ENCODE results near the gene AOC3.

The AOC3 gene

DNA sequence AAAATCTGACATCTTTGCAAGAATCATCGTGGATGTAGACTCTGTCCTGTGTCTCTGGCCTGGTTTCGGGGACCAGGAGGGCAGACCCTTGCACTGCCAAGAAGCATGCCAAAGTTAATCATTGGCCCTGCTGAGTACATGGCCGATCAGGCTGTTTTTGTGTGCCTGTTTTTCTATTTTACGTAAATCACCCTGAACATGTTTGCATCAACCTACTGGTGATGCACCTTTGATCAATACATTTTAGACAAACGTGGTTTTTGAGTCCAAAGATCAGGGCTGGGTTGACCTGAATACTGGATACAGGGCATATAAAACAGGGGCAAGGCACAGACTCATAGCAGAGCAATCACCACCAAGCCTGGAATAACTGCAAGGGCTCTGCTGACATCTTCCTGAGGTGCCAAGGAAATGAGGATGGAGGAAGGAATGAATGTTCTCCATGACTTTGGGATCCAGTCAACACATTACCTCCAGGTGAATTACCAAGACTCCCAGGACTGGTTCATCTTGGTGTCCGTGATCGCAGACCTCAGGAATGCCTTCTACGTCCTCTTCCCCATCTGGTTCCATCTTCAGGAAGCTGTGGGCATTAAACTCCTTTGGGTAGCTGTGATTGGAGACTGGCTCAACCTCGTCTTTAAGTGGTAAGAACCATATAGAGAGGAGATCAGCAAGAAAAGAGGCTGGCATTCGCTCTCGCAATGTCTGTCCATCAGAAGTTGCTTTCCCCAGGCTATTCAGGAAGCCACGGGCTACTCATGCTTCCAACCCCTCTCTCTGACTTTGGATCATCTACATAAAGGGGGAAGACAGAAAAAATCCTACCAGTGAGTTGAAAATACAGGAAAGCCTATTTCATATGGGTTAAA lies 49.7 kb downstream of the AOC3 start, which contains the start of gene G6PC1:
Gene G6PC1, plus strand, starts transcription at position 340 of the 872 bp plus-strand sequence. Its CDS starts 78 bp downstream, at position 418.
- no peak within 1 kb of the TSS for H3K27ac ChIP-seq (ENCODE audit: poor library complexity, severe bottlenecking)
- TF ChIP-seq, protein P1, sequence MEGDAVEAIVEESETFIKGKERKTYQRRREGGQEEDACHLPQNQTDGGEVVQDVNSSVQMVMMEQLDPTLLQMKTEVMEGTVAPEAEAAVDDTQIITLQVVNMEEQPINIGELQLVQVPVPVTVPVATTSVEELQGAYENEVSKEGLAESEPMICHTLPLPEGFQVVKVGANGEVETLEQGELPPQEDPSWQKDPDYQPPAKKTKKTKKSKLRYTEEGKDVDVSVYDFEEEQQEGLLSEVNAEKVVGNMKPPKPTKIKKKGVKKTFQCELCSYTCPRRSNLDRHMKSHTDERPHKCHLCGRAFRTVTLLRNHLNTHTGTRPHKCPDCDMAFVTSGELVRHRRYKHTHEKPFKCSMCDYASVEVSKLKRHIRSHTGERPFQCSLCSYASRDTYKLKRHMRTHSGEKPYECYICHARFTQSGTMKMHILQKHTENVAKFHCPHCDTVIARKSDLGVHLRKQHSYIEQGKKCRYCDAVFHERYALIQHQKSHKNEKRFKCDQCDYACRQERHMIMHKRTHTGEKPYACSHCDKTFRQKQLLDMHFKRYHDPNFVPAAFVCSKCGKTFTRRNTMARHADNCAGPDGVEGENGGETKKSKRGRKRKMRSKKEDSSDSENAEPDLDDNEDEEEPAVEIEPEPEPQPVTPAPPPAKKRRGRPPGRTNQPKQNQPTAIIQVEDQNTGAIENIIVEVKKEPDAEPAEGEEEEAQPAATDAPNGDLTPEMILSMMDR (IDR thresholded peaks at IDR 0.05; ENCODE audit: poor library complexity, severe bottlenecking), result no peak

DNA sequence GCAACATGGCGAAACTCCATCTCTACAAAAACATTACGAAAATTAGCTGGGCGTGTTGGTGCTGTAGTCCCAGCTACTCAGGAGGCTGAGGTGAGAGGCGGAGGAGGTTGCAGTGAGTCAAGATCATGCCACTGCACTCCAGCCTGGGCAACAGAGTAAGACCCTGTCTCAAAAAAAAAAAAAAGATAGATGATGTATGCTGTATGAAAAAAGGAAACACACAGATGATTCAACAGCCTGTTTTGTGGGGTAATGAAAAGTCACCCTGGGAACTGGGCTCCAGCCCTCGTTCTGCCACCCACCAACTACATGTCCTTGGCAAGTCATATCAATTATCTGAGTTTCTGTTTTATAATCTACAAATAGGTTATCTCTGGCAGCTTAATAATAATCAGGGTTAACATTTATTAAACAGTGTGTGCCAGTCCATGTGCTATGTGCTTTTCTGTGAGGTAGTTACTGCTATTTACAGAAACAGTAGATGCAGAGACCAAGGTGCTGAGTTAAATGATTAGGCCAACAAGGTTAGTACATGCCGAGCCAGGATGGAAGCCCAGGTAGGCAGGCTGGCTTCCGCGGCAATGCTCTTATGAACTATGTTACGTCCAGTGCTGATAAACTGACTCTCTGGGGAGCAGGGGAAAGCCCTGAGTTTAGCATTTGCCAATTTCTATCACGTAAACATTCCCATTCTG lies 50.7 kb downstream of the AOC3 start:
- TF ChIP-seq, protein P1 (IDR thresholded peaks at IDR 0.05; ENCODE audit: poor library complexity, severe bottlenecking), result no peak

More for the DNA sequence above, 49.7 kb downstream of the AOC3 start, which contains the start of gene G6PC1:
- ATAC-seq (ENCODE audit: low read depth) (no peak), DNase-seq (ENCODE audit: low spot score) (no peak)
- no peaks in the 10 kb centered on the region for H3K27me3 ChIP-seq (ENCODE audit: insufficient read depth, poor library complexity, severe bottlenecking)
- H3K4me3 ChIP-seq (ENCODE audit: severe bottlenecking), result no peak within 1 kb of the TSS
- H3K9me3 ChIP-seq (ENCODE audit: severe bottlenecking), result no peaks in the 10 kb centered on the region
- no peaks in the 10 kb centered on the region for H3K36me3 ChIP-seq (ENCODE audit: low read depth)
- no peaks in the 10 kb centered on the region for H3K4me1 ChIP-seq (ENCODE audit: insufficient read depth, poor library complexity, severe bottlenecking)

DNA sequence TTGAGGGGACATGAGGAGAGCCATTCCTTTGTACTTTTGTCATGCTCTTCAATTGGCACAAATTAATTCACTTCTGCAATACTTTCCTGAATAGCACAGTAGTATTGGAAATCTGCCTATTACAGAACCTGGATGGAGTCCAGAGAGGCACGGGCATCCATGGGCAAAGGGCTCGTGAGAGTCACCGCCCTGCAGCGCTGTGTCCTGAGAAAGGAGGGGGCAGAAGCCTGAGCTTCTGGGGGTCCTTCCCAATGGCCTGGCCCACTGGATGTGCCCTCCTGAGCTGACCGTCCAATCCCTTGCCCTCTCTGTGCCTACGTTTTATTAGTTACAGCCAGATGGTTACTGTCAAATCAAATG lies 53.1 kb downstream of the AOC3 start:
- DNase-seq (ENCODE audit: low spot score), result no peak
- no peak overlapping the region for H3K4me3 ChIP-seq (ENCODE audit: severe bottlenecking)
- no peak for ATAC-seq (ENCODE audit: low read depth)
- H3K27ac ChIP-seq (ENCODE audit: poor library complexity, severe bottlenecking), result no peak overlapping the region
- no peaks in the 10 kb centered on the region for H3K9me3 ChIP-seq (ENCODE audit: severe bottlenecking)
- no peaks in the 10 kb centered on the region for H3K4me1 ChIP-seq (ENCODE audit: insufficient read depth, poor library complexity, severe bottlenecking)
- no peaks in the 10 kb centered on the region for H3K36me3 ChIP-seq (ENCODE audit: low read depth)
- TF ChIP-seq, protein P1 (IDR thresholded peaks at IDR 0.05; ENCODE audit: poor library complexity, severe bottlenecking), result no peak
- no peaks in the 10 kb centered on the region for H3K27me3 ChIP-seq (ENCODE audit: insufficient read depth, poor library complexity, severe bottlenecking)

More for the DNA sequence above, 50.7 kb downstream of the AOC3 start:
- no peaks in the 10 kb centered on the region for H3K36me3 ChIP-seq (ENCODE audit: low read depth)
- H3K9me3 ChIP-seq (ENCODE audit: severe bottlenecking), result no peaks in the 10 kb centered on the region
- H3K27ac ChIP-seq (ENCODE audit: poor library complexity, severe bottlenecking), result no peak overlapping the region
- DNase-seq (ENCODE audit: low spot score) (no peak), ATAC-seq (ENCODE audit: low read depth) (no peak)
- H3K27me3 ChIP-seq (ENCODE audit: insufficient read depth, poor library complexity, severe bottlenecking), result no peaks in the 10 kb centered on the region
- H3K4me3 ChIP-seq (ENCODE audit: severe bottlenecking), result no peak overlapping the region
- H3K4me1 ChIP-seq (ENCODE audit: insufficient read depth, poor library complexity, severe bottlenecking), result no peaks in the 10 kb centered on the region

DNA sequence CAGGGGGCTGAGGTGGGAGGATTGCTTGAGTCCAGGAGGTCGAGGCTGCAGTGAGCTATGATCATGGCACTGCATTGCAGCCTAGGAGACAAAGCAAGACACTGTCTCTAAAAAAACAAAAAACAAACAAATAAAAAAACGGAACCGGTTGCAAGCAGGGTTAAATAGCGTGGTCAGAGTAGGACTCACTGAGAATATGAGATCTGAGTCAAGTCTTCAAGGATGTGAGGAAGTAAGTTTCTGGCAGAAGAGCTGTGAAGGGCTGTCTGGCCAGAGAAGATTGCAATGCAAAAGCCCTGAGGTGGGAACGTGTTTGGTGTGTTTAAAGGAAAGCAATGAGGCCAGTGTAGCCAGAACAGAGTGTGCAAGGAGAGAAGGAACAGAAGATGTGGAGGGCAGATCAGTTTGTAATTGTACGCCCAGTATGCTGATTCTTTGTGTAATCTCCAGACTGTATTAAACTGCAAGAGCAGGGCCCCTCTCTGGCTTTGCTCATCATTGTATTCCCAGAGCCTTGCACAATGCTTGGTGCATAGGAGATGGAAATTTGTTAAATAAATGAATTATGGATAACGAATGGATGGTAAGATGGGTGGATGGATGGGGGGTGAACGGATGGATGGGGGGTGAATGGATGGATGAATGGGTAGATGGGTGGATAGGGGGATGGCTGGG lies 55.9 kb downstream of the AOC3 start:
- Histone ChIP-seq H3K27me3 (ENCODE audit: insufficient read depth, poor library complexity, severe bottlenecking) (no peaks in the 10 kb centered on the region), H3K4me1 (ENCODE audit: insufficient read depth, poor library complexity, severe bottlenecking) (no peaks in the 10 kb centered on the region), H3K36me3 (ENCODE audit: low read depth) (no peaks in the 10 kb centered on the region), H3K27ac (ENCODE audit: poor library complexity, severe bottlenecking) (no peak overlapping the region), H3K9me3 (ENCODE audit: severe bottlenecking) (no peaks in the 10 kb centered on the region), H3K4me3 (ENCODE audit: severe bottlenecking) (no peak overlapping the region)
- TF ChIP-seq, protein P1 (IDR thresholded peaks at IDR 0.05; ENCODE audit: poor library complexity, severe bottlenecking), result no peak
- DNase-seq (ENCODE audit: low spot score) (no peak), ATAC-seq (ENCODE audit: low read depth) (no peak)

Data from RWPE2 (cell line).